HG02623 (cell line): Measurements from ENCODE around the gene PCNT.
"Not testable (repeated sequence)": the region's sequence is repeated elsewhere in the genome, so short reads cannot be mapped to it uniquely, and the experiment has no call there.

Experiments
- ATAC-seq: cut with Tn5 transposase; IDR thresholded peaks from one replicate; pipeline ENCODE4 v1.9.1; 2021; ENCODE audit warnings: moderate library complexity; ENCODE audit not compliant: unreplicated experiment

PCNT gene

DNA sequence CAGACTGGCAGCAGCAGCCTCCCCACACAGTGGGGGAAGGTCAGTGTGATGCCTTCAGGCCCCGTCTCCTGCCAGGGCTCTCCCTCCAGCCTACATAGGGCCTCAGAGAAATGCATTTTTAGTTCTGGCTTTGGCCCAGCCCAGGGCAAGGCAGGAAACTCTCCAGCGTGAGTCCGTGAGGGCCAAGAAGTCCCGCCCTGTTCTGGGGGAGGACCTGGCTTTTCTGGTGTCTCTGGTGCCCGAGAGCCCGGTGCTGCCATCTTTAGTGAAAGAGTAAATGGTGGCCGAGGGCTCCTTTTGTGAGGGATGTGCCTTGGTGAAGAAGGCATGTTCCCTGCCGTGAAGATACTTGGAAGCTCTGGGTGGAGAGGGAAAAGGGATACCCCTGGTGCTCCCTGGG lies 120.0 kb downstream of the PCNT start:
- ATAC-seq, result no peak

DNA sequence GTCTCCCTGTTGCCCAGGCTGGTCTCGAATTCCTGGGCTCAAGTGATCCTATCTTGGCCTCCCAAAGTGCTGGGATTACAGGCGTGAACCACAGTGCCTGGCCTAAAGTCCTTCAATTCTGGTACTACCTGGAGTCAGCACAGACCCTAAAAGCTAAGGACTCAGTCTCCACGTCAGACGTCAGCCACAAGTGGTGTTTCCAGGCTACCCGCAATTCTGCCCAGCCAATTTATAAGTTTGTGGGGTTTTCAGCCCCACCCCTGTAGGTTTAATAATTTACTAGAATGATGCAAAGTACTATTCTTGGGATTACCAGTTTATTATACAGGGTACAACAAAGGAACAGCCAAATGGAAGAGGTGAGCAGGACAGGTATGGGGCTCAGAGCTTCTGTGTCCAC lies 124.2 kb downstream of the PCNT start:
- ATAC-seq, result no peak

DNA sequence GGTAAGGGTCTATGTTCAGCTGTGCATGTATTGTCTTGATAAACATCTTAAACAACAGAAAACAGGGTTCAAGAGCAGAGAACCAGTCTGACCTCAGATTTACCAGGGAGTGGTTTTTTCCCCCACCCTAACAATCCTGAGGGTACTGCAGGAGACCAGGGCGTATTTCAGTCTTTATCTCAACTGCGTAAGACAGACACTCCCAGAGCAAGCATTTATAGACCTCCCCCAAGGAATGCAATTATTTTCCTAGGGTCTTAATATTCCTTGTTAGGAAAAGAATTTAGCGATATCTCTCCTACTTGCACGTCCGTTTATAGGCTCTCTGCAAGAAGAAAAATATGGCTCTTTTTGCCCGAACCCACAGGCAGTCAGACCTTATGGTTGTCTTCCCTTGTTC lies 124.9 kb downstream of the PCNT start:
- ATAC-seq, result not testable (repeated sequence)

DNA sequence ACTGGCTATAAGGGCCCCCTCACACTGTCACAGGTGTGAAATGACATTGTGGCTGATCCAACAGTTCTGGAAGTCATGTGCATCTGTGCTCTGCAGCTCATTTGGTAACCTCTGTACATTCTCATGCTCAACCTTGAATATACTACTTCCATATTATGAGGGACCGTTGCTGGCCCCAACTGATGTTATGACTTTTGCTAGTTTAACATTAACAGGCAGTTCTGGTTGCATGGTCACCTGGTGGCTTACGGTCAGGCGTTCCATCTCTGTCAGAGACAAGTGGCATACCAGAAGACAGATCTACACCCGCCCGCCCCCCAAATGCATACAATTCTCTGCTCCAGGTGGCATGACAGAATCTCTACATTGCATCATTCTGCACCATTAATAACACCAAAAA lies 128.8 kb downstream of the PCNT start:
- ATAC-seq, result no peak

DNA sequence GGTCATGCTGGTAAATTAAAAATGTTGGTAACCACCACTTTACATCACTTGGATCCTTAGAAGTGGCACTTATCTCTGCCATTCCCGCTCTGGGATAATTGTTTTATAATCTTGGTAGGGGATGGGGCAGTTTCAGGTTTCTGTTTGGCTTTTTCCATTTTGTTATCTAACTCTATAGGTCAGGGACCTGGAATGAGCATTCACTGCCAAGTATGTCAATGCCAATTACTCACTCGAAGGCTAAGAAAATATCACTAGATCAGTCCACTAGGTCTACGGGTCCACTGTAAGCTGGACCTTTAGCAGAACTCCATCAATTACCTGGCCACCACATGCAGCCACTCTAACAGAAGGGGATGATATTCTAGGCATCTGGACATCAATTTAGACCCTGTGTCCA lies 130.2 kb downstream of the PCNT start:
- no peak for ATAC-seq

DNA sequence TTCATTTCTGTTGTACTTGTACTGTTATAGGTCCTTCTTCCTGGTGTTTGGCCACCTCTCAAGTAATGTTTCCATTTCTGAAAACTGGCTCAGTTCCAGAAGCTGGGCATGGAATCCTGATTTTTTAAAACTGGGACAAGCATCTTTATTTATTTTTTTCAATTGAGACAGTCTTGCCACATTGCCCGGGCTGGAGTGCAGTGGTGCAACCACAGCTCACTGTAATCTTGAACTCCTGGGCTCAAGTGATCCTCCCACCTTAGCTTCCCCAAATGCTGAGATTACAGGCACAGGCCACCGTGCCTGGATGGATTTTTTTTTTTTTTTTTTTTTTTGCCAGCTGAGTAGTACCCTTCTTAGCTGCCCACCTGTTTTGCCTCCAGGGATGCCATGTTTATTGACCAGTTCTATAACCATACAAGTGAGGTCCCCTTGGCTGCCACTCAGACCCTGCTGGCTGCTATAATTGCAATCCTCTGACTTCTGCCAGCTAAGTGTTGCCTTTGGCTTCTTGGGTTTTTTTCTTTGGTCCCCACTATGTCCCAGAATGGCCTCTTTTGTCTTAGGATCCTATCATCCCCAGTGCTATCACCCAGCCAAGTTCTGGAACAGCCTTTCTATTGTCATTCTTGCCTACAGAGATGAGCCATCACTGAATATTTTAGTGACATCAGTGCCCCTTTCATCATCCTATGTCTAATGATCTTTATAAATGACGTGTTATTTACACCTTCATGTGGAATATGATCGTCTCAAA lies 130.9 kb downstream of the PCNT start:
- no peak for ATAC-seq

DNA sequence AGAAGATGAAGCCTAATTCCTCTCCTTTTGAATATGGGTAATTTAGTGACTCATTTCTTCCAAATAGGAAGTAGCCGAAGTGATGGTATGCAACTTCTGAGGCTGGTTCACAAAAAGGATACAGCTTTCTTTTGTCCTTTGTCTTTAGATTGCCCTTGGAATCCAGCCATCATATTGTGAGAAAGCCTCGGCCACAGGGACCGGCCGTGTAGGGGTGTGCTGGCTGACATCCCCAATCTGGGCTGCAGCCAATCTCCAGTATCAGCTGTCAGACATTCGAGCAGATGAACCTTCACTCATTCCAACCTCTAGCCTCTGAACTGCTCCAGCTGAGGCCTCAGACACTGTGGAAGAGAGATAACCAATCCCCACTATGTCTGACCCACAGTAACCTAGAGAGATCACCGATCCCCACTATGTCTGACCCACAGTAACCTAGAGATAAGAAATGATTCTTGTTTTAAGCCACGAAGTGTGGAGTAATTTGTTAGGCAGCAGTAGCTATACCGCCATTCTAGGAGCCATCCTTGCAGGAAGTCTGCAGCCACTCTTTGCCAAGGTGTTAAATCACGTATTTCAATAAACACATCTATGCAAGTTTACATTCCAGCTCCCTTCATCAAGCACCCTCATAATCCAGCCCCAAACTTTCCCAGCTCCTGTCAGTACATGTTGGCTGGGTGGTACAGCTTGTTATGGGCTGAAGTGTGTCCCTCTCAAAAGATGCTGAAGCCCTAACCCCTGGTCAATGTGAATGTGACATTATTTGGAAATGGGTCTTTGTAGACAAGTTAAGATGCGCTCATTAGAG lies 131.8 kb downstream of the PCNT start:
- no peak for ATAC-seq

DNA sequence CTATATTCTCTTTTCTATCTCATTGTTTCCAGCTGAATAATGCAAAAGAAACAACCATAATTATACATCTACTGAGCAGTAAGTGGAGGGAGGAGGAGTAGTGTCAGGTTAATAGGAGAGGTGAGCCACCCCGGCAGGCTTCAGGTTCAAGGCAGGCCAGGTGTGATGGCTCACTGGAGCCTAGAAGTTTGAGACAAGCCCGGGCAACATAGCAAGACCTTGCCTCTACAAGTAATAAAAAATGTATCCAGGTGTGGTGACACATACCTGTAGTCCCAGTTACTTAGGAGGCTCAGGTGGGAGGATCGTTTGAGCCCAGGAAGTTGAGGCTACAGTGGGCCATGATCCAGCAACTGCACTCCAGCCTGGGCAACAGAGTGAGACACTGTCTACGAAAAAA lies 132.8 kb downstream of the PCNT start:
- no peak for ATAC-seq

DNA sequence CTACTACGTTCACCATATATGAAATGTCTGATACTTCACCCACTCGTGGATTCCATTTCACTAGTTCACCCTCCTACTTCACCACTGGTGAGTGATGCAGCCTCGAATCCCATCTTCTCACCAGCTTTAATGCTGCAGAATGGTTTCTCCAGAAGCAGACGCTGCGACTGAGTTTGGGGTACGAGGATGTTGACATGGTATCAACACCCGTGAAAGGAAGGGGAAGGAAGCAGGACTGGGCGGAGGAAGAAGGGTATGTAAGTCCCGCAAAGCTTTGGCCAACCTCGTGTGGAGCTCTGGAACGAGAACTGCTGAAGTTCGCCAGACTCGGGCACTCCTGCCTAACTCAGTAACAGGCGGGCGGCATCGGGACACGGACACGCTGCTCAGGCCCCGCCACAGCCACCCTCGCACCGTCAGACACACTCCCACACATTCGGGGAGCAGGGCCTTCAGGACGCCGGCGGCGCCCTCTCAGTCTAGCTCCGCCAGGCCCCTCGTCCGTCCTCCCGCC lies 133.9 kb downstream of the PCNT start:
- ATAC-seq, result peak; percentile 7

DNA sequence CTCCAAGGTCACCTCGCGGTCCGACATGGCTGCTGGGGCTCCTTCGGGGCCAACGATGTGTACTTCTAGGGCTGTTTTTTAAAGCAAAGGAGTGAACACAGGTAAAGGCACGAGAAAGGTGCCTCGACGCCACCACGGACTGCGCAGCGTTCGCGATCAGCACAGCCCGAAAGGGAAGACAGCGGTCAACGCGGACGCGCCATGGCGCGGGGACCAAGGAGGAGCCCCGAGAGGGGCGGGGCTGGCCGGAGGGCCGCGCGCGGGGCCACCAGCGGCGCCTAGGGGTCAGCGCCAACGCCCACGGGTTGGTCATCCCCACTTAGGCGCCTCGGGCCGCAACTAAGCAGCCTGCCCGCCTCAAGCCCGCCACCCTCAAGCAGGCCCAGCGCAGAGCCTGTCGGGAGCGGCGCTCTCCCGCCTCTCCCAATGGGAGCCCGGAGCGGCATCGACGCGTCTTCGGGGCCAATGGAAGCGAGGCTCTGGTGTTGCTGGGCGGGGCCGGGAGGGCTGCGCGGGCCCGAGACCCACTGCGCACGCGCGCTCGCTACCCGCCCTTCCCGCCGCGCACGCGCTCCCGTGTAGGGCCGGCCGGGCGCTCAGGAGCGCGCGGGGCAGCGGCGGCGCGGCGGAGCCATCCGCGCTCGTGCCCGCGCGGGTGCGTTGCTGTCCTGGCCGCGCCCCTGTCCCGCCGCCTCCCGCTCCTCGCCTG lies 134.5 kb downstream of the PCNT start, which contains the start of gene DIP2A:
Gene DIP2A, plus strand, starts transcription at position 577 of the 709 bp plus-strand sequence. CDS start 241 bp downstream, outside the sequence.
- ATAC-seq, result peak; percentile 95

DNA sequence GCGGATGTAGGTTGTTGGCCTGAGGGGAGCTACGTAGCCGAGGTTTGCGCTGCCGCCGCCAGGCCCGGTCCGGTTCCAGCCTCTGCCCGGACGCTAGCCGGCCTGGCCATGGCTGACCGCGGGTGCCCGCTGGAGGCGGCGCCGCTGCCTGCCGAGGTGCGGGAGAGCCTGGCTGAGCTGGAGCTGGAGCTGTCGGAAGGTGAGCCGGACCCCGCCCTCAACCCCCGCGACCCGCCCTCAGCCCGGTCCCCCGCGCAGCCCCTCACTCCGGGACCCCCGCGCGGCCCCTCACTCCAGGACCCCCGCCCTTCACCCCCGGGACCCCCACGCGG lies 135.0 kb downstream of the PCNT start:
- ATAC-seq, result no peak

DNA sequence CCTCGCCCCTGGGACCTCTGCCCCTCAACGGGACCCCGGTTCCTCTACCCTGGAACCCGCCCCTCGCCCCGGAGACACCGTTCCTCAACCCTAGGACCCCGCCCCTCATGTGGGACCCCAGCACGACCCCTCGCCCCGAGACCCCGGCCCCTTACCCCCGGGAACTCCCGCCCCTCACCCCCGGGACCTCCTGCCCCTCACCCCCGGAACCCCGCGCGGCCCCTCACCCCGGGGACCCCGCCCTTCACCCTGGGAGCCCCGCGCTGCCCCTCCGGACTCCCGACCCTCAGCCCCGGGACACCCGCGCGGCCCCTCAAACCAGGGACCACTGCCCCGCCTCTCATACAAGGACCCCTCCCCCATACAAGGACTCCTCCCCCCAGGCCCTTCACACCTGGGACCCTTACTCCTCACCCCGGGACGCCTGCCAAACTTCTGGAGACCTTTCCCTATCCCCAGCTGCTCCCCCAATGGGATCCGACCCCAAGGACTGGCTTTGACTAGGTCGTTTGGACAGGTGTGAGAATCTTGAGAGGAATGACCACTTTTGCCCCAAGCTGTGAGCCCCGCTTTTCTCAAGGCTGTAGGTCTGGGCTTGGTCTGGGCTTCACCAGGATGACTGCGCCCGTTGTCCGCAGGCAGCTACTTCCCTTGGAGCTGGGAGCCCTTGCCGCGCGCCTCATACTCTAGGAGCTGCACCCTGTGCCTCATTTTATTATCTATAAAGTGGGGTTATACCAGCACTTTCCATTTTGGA lies 135.6 kb downstream of the PCNT start:
- ATAC-seq, result no peak

DNA sequence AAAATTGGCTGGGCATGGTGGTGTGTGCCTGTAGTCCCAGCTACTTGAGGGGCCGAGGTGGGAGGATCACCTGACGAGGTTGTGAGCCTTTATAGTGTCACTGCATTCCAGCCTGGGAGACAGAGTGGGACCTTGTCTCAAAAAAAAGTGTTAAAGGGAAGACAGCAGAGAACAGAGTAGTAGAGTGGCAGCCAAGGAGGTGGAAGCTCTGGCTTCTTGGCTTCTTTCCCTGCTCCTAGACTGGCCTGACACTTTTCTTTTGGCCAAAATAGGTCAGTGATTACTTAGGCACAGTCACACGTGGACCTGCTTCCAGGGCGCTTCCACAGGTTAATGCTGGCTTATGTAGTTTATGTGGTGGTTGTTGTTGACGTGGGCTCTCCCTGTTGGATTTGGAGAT lies 138.0 kb downstream of the PCNT start:
- no peak for ATAC-seq

DNA sequence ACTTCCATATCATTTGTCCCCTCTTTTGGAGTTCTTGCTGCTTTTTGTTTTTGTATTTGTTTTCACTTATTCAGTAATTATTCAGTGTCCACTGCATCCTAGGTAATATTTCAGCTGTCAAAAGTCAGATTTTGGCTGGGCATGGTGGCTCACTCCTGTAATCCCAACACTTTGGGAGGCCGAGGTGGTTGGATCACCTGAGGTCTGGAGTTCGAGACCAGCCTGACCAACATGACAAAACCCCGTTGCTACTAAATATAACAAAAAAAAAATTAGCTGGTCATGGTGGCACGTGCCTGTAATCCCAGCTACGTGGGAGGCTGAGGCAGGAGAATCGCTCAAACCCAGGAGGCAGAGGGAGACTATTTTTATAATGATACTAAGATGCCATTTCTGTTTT lies 141.2 kb downstream of the PCNT start:
- not testable (repeated sequence) for ATAC-seq

DNA sequence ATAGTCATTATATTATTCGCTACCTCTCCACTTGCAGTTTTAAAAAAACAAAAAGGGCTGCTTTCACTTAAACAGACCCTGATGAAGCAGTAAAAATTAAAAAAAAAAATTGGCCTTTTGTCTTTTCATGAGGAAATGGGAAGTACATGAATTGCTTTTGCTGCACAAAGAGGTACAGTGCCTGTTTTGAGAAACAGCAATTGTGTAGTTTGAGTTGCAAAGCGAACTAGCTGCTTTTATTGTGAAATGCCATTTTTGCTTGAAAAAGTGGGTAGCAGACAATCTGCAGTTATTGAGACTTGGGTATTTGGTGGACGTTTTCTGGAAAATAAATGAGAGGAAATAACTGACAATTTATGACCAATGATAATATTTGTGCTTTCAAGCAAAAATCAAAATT lies 141.7 kb downstream of the PCNT start:
- no peak for ATAC-seq

DNA sequence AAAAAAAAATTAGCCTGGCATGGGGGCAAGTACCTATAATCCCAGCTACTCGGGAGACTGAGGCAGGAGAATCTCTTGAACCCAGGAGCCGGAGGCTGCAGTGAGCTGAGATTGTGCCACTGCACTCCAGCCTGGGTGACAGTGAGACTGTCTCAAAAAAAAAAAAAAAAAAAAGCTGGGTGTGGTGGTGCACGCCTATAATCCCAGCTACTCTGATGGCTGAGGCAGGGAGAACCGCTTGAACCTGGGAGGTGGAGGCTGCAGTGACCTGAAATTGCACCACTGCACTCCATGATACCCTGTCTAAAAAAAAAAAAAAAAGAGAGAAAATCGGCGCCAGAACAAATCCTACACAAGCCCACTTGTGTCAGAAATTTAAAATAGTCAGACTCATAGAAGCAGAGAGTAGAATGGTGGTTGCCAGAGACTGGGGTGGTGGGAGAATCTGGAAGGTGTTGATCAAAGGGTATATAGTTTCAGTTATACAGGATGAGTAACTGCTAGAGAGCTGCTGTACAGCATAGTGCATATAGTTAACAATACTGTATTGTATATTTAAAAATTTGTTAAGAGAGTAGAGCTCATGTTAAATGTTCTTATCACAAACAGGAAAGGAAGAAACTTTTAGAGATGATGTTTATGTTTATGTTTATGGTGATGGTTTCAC lies 144.3 kb downstream of the PCNT start:
- ATAC-seq, result no peak

DNA sequence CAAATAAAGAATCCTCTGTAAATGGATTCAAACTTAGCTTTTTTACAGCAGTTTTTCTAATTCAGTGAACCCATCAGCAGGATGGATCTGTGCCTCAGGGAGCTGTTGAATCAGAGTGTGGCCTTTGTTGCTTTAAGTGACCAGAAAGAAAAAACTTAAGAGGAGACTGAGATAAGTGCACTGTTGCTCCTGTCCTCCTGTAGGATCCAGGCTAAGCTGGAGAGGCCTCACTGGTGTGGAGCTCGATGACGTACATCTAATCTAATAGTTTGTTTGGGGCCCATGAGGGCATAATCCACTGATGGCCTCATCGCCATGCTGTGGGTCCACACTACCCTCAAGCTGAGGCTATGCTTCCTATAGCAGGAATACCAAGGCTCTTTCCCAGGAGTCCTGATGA lies 145.3 kb downstream of the PCNT start:
- no peak for ATAC-seq

DNA sequence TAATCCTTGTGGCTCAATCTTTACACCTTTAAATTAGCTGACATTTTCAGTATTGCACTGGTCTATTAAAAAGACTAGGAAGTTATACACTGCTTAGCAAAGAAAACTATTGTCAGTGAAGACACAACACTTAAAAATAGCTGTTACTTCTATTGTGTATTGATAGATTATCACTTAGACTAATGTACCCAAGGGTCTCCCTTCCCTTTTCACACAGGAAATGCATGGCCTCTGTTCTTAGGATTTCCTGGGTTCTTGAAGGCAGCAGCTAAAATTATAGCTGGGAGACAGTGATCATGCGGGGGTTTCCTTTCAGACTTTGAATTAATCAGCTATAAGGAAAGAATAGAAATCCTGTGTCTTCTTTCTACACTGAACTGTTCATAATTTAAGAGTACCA lies 147.6 kb downstream of the PCNT start:
- no peak for ATAC-seq

DNA sequence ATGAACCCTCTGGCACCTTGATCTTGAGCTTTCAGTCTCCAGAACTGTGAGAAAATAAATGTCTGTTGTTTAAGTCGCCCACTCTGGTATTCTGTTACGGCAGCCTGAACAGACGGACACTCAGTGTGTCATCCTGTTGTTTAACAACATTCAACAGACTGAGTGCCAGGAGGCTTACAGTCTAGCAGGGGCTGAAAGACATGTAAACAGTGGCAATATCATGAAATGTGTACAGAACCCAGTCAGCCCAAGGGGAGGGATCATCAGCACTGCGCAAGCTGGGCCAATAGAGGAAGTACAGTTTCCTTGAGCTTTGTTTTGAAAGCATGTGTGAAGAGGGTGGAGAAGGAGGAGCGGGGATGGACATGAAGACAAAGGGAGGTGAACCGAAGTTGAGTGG lies 148.3 kb downstream of the PCNT start:
- ATAC-seq, result no peak

DNA sequence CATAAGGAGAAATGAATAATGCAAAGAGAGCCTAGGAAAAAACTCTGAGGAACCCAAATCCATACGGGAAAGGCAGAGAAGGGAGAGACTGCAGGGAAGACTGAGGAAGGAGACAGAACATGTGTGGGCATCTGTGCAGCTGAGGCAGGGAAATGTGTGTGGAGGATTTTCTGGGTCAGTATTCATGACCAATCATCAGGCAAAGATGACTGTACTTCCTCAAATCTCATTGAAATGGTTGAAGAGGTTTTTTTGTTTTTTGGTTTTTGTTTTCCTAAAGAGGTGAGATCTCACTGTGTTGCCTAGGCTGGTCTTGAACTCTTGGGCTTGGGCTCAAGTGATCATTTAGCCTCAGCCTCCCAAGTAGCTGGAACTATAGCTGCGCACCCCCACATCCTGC lies 150.4 kb downstream of the PCNT start:
- ATAC-seq, result no peak
